Cerebellar nuclear complex (tissue), 1 donor: ENCODE results near the gene GPANK1.
"Not testable (repeated sequence)": the region's sequence is repeated elsewhere in the genome, so short reads cannot be mapped to it uniquely, and the experiment has no call there.

Experiments used
- DNase-seq, 2 experiments: peaks; one replicate each; lab custom pipeline; 2025; lab: John Stamatoyannopoulos, UW

GPANK1 gene

GRCh38 chr6:31664790-31665500 is at the start of gene GPANK1:
GPANK1 (minus strand) TSS chr6:31664997; CDS start chr6:31664478, 519 bp downstream.
- peak; percentile 61 to 88 for DNase-seq

GRCh38 chr6:31713991-31714684 is 49.3 kb upstream of the GPANK1 start:
- DNase-seq = no peak

- DNase-seq = no peak
Measured at GRCh38 chr6:31713465-31713864, 48.7 kb upstream of the GPANK1 start.

- no peak for DNase-seq
Measured at GRCh38 chr6:31712296-31712695, 47.5 kb upstream of the GPANK1 start.

GRCh38 chr6:31711233-31711632 is 46.4 kb upstream of the GPANK1 start:
- DNase-seq = no peak

GRCh38 chr6:31710523-31711219 is 45.9 kb upstream of the GPANK1 start:
- DNase-seq = no peak

GRCh38 chr6:31709157-31709556 is 44.4 kb upstream of the GPANK1 start:
- DNase-seq = not testable (repeated sequence)

- DNase-seq = no peak
Measured at GRCh38 chr6:31708224-31708623, 43.4 kb upstream of the GPANK1 start.

- no peak for DNase-seq
Measured at GRCh38 chr6:31707701-31708100, 42.9 kb upstream of the GPANK1 start.

- DNase-seq = no peak
Measured at GRCh38 chr6:31706599-31706998, 41.8 kb upstream of the GPANK1 start, which contains the start of gene LY6G6F. LY6G6F (plus strand) TSS chr6:31706866; CDS start chr6:31706907, 41 bp downstream.

- DNase-seq = no peak
Measured at GRCh38 chr6:31705931-31706330, 41.1 kb upstream of the GPANK1 start.

- peak; percentile 84 to 99 for DNase-seq
Measured at GRCh38 chr6:31702819-31703716, 38.3 kb upstream of the GPANK1 start, which contains the start of gene ABHD16A. ABHD16A (minus strand) TSS chr6:31703324; CDS start chr6:31703281, 43 bp downstream.

- no peak for DNase-seq
Measured at GRCh38 chr6:31702405-31702818, 37.6 kb upstream of the GPANK1 start.

- DNase-seq = no peak
Measured at GRCh38 chr6:31701666-31702404, 37.0 kb upstream of the GPANK1 start.

GRCh38 chr6:31700740-31701401 is 36.1 kb upstream of the GPANK1 start:
- DNase-seq = no peak

- no peak for DNase-seq
Measured at GRCh38 chr6:31697555-31697954, 32.8 kb upstream of the GPANK1 start.

- DNase-seq = no peak
Measured at GRCh38 chr6:31693535-31693934, 28.7 kb upstream of the GPANK1 start.

- DNase-seq = no peak
Measured at GRCh38 chr6:31692886-31693285, 28.1 kb upstream of the GPANK1 start.

- no peak for DNase-seq
Measured at GRCh38 chr6:31692353-31692752, 27.6 kb upstream of the GPANK1 start.

GRCh38 chr6:31691564-31692108 is 26.8 kb upstream of the GPANK1 start:
- DNase-seq = no peak
